SK-N-SH (cell line): ENCODE data around the gene SSX2IP. TPM values are rescaled to one million over a fixed set of nuclear protein-coding genes. Genes with fewer than 3 reads are reported as not detected.

Experiments
- CTCF ChIA-PET: fragments of 300-600, 350-600 bp; formaldehyde crosslinking; extraction: SDS; loops from one replicate; lab custom pipeline; 2021; lab: Yijun Ruan, JAX
- POLR2A ChIA-PET: fragments of 350-600 bp; sonication (Branson Sonifier 250); formaldehyde crosslinking; extraction: SDS; loops from one replicate; lab custom pipeline; 2020; ENCODE audit warnings: antibody characterized with exemption, inconsistent platforms; lab: Yijun Ruan, JAX
- DNase-seq: peaks from one replicate; pipeline ENCODE4 v3.0.0; 2012
- H2AFZ ChIP-seq: fragments of 200-600 bp; sonication (generic); 2 replicates; pipeline ENCODE4 v1.8.1; 2016; ENCODE audit warnings: antibody characterized with exemption, mild to moderate bottlenecking, low read depth
- H3F3A ChIP-seq: fragments of 200-600 bp; sonication (generic); replicated peaks from 2 replicates; pipeline ENCODE3; 2016; ENCODE audit warnings: antibody characterized with exemption, mild to moderate bottlenecking; ENCODE audit not compliant: insufficient read depth
- H3K27ac ChIP-seq, 2 experiments: fragments of 200-500 bp in 1 of 2; fragments of 200-600 bp in 1 of 2; sonication (Bioruptor generic) in 1 of 2; sonication (generic), shearing (Covaris generic) in 1 of 2; 2 replicates each; pipeline versions ENCODE4 v1.5.1 to v1.6.1; 2014 to 2016; ENCODE audit warnings: low read depth in 2 of 2, inconsistent platforms in 1 of 2, low read length in 1 of 2, mild to moderate bottlenecking in 1 of 2, mixed read lengths in 1 of 2
- H3K27me3 ChIP-seq: fragments of 200-600 bp; sonication (generic), shearing (Covaris generic); 2 replicates; pipeline ENCODE4 v1.6.1; 2016; ENCODE audit warnings: mixed run types; ENCODE audit not compliant: insufficient read depth
- H3K36me3 ChIP-seq, 2 experiments: fragments of 200-500 bp in 1 of 2; fragments of 200-600 bp in 1 of 2; sonication (Bioruptor generic) in 1 of 2; sonication (generic) in 1 of 2; replicated peaks in 1 of 2; 2 replicates each; pipeline versions ENCODE3 to v1.5.1; 2014 to 2016; ENCODE audit warnings: low read length in 1 of 2, mild to moderate bottlenecking in 1 of 2; ENCODE audit not compliant: insufficient read depth in 2 of 2, control insufficient read depth in 1 of 2
- H3K4me1 ChIP-seq, 2 experiments: fragments of 200-500 bp in 1 of 2; fragments of 200-600 bp in 1 of 2; sonication (Bioruptor generic) in 1 of 2; sonication (generic), shearing (Covaris generic) in 1 of 2; 2 replicates each; pipeline versions ENCODE4 v1.5.1 to v1.6.1; 2014 to 2016; ENCODE audit warnings: low read depth in 1 of 2, low read length in 1 of 2, mixed run types in 1 of 2; ENCODE audit not compliant: insufficient read depth in 2 of 2, control insufficient read depth in 1 of 2
- H3K4me2 ChIP-seq: fragments of 200-600 bp; sonication (generic), shearing (Covaris generic); 2 replicates; pipeline ENCODE4 v1.6.1; 2017; ENCODE audit warnings: mixed run types
- H3K4me3 ChIP-seq, 2 experiments: fragments of 200-500 bp in 1 of 2; fragments of 200-600 bp in 1 of 2; sonication (Bioruptor generic) in 1 of 2; sonication (generic), shearing (Covaris generic) in 1 of 2; 2 replicates each; pipeline versions ENCODE4 v1.5.1 to v1.8.1; 2014 to 2016; ENCODE audit warnings: low read depth in 2 of 2, inconsistent platforms in 1 of 2, low read length in 1 of 2, mild to moderate bottlenecking in 1 of 2, mixed read lengths in 1 of 2, moderate library complexity in 1 of 2
- H3K79me2 ChIP-seq: fragments of 200-600 bp; sonication (generic); 2 replicates; pipeline ENCODE4 v1.8.1; 2017; ENCODE audit warnings: mild to moderate bottlenecking; ENCODE audit not compliant: insufficient read depth
- H3K9ac ChIP-seq: fragments of 200-600 bp; sonication (generic); 2 replicates; pipeline ENCODE4 v1.6.1; 2017; ENCODE audit warnings: mixed run types
- H3K9me2 ChIP-seq: fragments of 200-600 bp; sonication (generic); 2 replicates; pipeline ENCODE4 v1.6.1; 2017; ENCODE audit warnings: mixed run types
- H3K9me3 ChIP-seq: fragments of 200-600 bp; sonication (generic); 2 replicates; pipeline ENCODE4 v1.6.1; 2017; ENCODE audit warnings: mixed run types, mild to moderate bottlenecking, moderate library complexity
- H4K20me1 ChIP-seq: fragments of 200-600 bp; sonication (generic); 2 replicates; pipeline ENCODE4 v1.6.1; 2017; ENCODE audit warnings: mild to moderate bottlenecking, mixed run types; ENCODE audit not compliant: insufficient read depth
- CHD2 ChIP-seq: fragments of 150-350 bp; IDR thresholded peaks from 2 replicates; pipeline ENCODE4 v1.6.1; 2018; ENCODE audit warnings: low read length; ENCODE audit not compliant: partially characterized antibody
- EP300 ChIP-seq, 2 experiments: IDR thresholded peaks; 2 replicates each; pipeline versions ENCODE4 v1.4.0 to v1.6.1; 2012; ENCODE audit warnings: borderline replicate concordance in 1 of 2, low read depth in 1 of 2, low read length in 1 of 2
- FOXJ3 ChIP-seq: sonication (generic); formaldehyde crosslinking; IDR thresholded peaks from 2 replicates; pipeline ENCODE4 v1.5.1; 2020; ENCODE audit warnings: mild to moderate bottlenecking, missing genetic modification reagents
- IRF3 ChIP-seq: fragments of 150-350 bp; IDR thresholded peaks from 2 replicates; pipeline ENCODE4 v1.6.1; 2016; ENCODE audit warnings: mild to moderate bottlenecking, low read depth, low read length
- JUND ChIP-seq: IDR thresholded peaks from 2 replicates; pipeline ENCODE4 v1.4.0; 2012
- MAX ChIP-seq: IDR thresholded peaks from 2 replicates; pipeline ENCODE4 v1.4.0; 2012; ENCODE audit warnings: low read depth
- MXI1 ChIP-seq: IDR thresholded peaks from 2 replicates; pipeline ENCODE4 v1.6.1; 2012; ENCODE audit warnings: mild to moderate bottlenecking, low read depth, low read length, improper control_type of control experiment
- REST ChIP-seq: IDR thresholded peaks from 2 replicates; pipeline ENCODE4 v1.6.1; 2012; ENCODE audit warnings: mild to moderate bottlenecking, low read depth, low read length, moderate library complexity
- RFX5 ChIP-seq: IDR thresholded peaks from 2 replicates; pipeline ENCODE4 v1.6.1; 2012; ENCODE audit warnings: mild to moderate bottlenecking, improper control_type of control experiment, low read length
- RXRA ChIP-seq: IDR thresholded peaks from 2 replicates; pipeline ENCODE4 v1.4.0; 2012; ENCODE audit warnings: low read depth, mild to moderate bottlenecking, borderline replicate concordance
- SIN3A ChIP-seq: IDR thresholded peaks from 2 replicates; pipeline ENCODE4 v1.6.1; 2012; ENCODE audit warnings: low read depth, mild to moderate bottlenecking, low read length, moderate library complexity, borderline replicate concordance
- SMC3 ChIP-seq: IDR thresholded peaks from 2 replicates; pipeline ENCODE4 v1.6.1; 2012; ENCODE audit warnings: low read depth, low read length, improper control_type of control experiment
- TAF1 ChIP-seq: IDR thresholded peaks from 2 replicates; pipeline ENCODE4 v1.6.1; 2012; ENCODE audit warnings: low read depth, mild to moderate bottlenecking, low read length, moderate library complexity, borderline replicate concordance
- YY1 ChIP-seq: IDR thresholded peaks from 2 replicates; pipeline ENCODE4 v1.4.0; 2012; ENCODE audit warnings: low read depth, mild to moderate bottlenecking
- ZBTB33 ChIP-seq: IDR thresholded peaks from 2 replicates; pipeline ENCODE4 v1.4.0; 2012; ENCODE audit warnings: low read depth, borderline replicate concordance
- WGBS: methylation state at CpG from one replicate; pipeline ENCODE4 v1.1.6; 2017; ENCODE audit warnings: low lambda C conversion rate; 5-methylcytosine and 5-hydroxymethylcytosine counted together
- polyA plus RNA-seq, 3 experiments: library from polyadenylated mRNA; depleted of rRNA; stranded (reverse); fragments of >200 nt; gene quantifications; 2 replicates each; pipeline ENCODE4 v1.2.3, GENCODE V29; 2012
- TF ChIP-seq, protein P1 (sequence below): fragments of 200-600 bp; sonication (generic); IDR thresholded peaks from 2 replicates; pipeline ENCODE4 v1.6.1; 2017; ENCODE audit warnings: antibody characterized with exemption, mild to moderate bottlenecking, moderate library complexity

SSX2IP gene
- polyA plus RNA-seq, 1 of the 3 experiments (the other 2 are of a cell fraction), result 7.7 TPM

GRCh38 chr1:84621553-84621952 is 68.7 kb downstream of the SSX2IP start:
- 77% methylated on average over 9 of the region's 14 CpGs for WGBS
- POLR2A ChIA-PET, result no interaction called here
- H3K79me2 ChIP-seq, result no peaks in the 10 kb centered on the region
- no peak overlapping the region for H3K4me3 ChIP-seq
- H3K9me2 ChIP-seq, result no peaks in the 10 kb centered on the region
- H2AFZ ChIP-seq, result peak overlapping the region; percentile 31; the same call in 1 of the 2 replicates
- no peaks in the 10 kb centered on the region for H3K36me3 ChIP-seq
- H3K4me1 ChIP-seq, result peaks cover 14 to 15% of the 10 kb centered on the region in 2 experiments; a peak in 2 of 4 replicates
- no peak for DNase-seq
- H3K9me3 ChIP-seq, result no peaks in the 10 kb centered on the region
- H4K20me1 ChIP-seq, result no peaks in the 10 kb centered on the region
- H3K4me2 ChIP-seq, result no peak overlapping the region
- no peaks in the 10 kb centered on the region for H3K27me3 ChIP-seq
- no peak overlapping the region for H3K27ac ChIP-seq
- no peak for TF ChIP-seq JUND
- H3F3A ChIP-seq, result peaks cover 21% of the 10 kb centered on the region
- CTCF ChIA-PET, result interaction anchor here (0.6 to 2.5 kb wide), 11 partner anchors 11 to 191 kb away, joined by 3 to 28 read pairs (median 4); partner anchors contain the start of genes CTBS, GNG5, SPATA1 and SSX2IP
- H3K9ac ChIP-seq, result no peak overlapping the region

DNA sequence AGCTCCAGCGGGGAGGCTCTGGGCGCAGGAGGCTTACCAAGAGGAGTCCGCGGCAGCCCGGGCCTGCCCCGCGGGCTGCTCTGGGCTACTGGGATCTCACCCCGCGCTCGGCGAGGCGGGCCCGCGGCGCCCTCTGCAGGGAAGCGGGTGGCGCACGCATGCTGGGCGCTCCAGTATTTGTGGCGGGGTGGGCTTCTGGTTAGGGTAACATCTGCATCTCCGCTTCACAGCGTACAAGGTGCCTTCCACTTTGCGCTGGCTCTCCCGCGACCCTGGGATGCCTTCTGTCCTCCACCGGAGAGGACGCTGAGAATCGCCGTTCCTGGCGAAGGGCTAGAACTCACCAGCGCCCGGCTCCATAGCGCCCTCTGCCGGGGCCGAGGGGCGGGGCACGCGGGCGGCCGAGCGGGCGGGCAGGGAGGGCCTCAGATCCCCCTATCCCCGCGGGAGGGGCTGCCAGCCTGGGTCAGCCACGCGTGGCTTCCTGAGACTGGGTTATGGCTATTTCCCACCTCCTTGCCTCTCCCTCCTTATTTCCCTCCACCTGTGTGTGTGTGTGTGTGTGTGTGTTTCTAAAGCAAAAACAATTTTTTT is 69.4 kb downstream of the SSX2IP start:
- Histone ChIP-seq H3K27me3 (no peaks in the 10 kb centered on the region), H4K20me1 (no peaks in the 10 kb centered on the region), H3K4me3 (peak overlapping the region; percentile 59 to 74), H3K36me3 (no peaks in the 10 kb centered on the region), H3K79me2 (no peaks in the 10 kb centered on the region), H3K4me1 (peaks cover 14 to 15% of the 10 kb centered on the region in 2 experiments; a peak in 2 of 4 replicates), H3K27ac (peak overlapping the region; percentile 83 to 94), H2AFZ (peak overlapping the region; percentile 84; the same call in 1 of the 2 replicates), H3K4me2 (peak overlapping the region; percentile 76), H3K9me2 (no peaks in the 10 kb centered on the region), H3K9ac (peak overlapping the region; percentile 65), H3K9me3 (no peaks in the 10 kb centered on the region), H3F3A (peaks cover 21% of the 10 kb centered on the region)
- WGBS, result 1% methylated on average over 22 of the region's 46 CpGs
- peak; percentile 94 for DNase-seq
- ChIA-PET POLR2A (interaction anchor here (1.0 kb wide), 2 partner anchors 47 to 115 kb away, joined by 3 to 4 read pairs; partner anchors contain the start of genes CTBS, GNG5 and SPATA1), CTCF (interaction anchor here (0.5 to 2.5 kb wide), 37 partner anchors 9 to 1785 kb away, joined by 3 to 28 read pairs (median 4); partner anchors contain the start of genes CTBS, GNG5 and SPATA1)
- TF ChIP-seq YY1, result 0 out of 2 replicates have a peak, but pooled peaks have one; percentile 15
- TF ChIP-seq CHD2, result peak; percentile 56
- TF ChIP-seq SIN3A, result peak; percentile 40; the same call in 1 of the 2 replicates
- TF ChIP-seq JUND, result no peak
- TF ChIP-seq IRF3, result no peak
- TF ChIP-seq MAX, result peak; percentile 62; the same call in 1 of the 2 replicates
- no peak for TF ChIP-seq ZBTB33
- TF ChIP-seq TAF1, result no peak
- no peak for TF ChIP-seq FOXJ3 (CRISPR knock-in tag)
- TF ChIP-seq RFX5, result no peak
- TF ChIP-seq RXRA, result no peak
- TF ChIP-seq MXI1, result peak; percentile 44
- TF ChIP-seq EP300 (IDR thresholded peaks at IDR 0.05; ENCODE audit: borderline replicate concordance in 1 of 2, low read depth in 1 of 2, low read length in 1 of 2), result no peak
- TF ChIP-seq, protein P1, sequence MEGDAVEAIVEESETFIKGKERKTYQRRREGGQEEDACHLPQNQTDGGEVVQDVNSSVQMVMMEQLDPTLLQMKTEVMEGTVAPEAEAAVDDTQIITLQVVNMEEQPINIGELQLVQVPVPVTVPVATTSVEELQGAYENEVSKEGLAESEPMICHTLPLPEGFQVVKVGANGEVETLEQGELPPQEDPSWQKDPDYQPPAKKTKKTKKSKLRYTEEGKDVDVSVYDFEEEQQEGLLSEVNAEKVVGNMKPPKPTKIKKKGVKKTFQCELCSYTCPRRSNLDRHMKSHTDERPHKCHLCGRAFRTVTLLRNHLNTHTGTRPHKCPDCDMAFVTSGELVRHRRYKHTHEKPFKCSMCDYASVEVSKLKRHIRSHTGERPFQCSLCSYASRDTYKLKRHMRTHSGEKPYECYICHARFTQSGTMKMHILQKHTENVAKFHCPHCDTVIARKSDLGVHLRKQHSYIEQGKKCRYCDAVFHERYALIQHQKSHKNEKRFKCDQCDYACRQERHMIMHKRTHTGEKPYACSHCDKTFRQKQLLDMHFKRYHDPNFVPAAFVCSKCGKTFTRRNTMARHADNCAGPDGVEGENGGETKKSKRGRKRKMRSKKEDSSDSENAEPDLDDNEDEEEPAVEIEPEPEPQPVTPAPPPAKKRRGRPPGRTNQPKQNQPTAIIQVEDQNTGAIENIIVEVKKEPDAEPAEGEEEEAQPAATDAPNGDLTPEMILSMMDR, result peak; percentile 95
- TF ChIP-seq SMC3, result peak; percentile 55
- no peak for TF ChIP-seq REST
